ENCODE data around the gene MRPL46.

DNA sequence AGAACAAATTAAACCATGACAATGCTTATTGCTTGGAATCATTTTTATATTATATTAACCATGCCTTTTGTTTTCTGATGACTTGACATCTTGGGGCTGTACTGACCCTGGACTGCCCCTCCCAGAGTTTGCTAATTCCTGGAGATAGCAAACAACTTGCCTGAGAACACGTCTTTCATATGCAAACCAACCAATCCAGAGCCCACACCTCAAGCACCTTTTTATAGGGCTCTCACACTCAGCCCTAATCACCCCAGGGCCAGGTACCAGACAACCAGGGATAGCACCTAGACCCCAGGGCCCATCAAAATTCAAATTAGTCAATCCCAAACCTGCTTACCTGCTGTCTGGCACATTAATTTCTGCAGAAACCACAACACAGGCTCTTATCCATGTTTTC is 37.3 kb upstream of the MRPL46 start:
- TF ChIP-seq, protein P1, sequence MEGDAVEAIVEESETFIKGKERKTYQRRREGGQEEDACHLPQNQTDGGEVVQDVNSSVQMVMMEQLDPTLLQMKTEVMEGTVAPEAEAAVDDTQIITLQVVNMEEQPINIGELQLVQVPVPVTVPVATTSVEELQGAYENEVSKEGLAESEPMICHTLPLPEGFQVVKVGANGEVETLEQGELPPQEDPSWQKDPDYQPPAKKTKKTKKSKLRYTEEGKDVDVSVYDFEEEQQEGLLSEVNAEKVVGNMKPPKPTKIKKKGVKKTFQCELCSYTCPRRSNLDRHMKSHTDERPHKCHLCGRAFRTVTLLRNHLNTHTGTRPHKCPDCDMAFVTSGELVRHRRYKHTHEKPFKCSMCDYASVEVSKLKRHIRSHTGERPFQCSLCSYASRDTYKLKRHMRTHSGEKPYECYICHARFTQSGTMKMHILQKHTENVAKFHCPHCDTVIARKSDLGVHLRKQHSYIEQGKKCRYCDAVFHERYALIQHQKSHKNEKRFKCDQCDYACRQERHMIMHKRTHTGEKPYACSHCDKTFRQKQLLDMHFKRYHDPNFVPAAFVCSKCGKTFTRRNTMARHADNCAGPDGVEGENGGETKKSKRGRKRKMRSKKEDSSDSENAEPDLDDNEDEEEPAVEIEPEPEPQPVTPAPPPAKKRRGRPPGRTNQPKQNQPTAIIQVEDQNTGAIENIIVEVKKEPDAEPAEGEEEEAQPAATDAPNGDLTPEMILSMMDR (IDR thresholded peaks at IDR 0.05; ENCODE audit: low read depth, low read length) = no peak
- no peak for TF ChIP-seq EZH2phosphoT487 (IDR thresholded peaks at IDR 0.05; ENCODE audit: low read depth)
